WTC11 (cell line): ENCODE data around the gene PDXP. TPM values are rescaled to one million over a fixed set of nuclear protein-coding genes. Genes with fewer than 3 reads are reported as not detected.

Experiments
- ATAC-seq: fragments of 200-7000 bp; cut with Tn5 transposase; 2 replicates; pipeline ENCODE4 v1.10.0; 2021; ENCODE audit warnings: mild to moderate bottlenecking, moderate library complexity
- CTCF ChIA-PET: fragments of 300-600 bp; sonication (Branson Sonifier 250); formaldehyde crosslinking; loops from one replicate; lab custom pipeline; 2021; ENCODE audit warnings: antibody characterized with exemption; lab: Charles Lee
- POLR2A ChIA-PET: fragments of 350-600 bp; sonication (Branson Sonifier 250); formaldehyde crosslinking; loops from one replicate; lab custom pipeline; 2021; ENCODE audit warnings: antibody characterized with exemption; lab: Charles Lee
- DNase-seq: peaks from one replicate; pipeline ENCODE4 v3.0.0; 2021; ENCODE audit warnings: low spot score
- H3K27ac Mint-ChIP-seq: 2 replicates; pipeline ENCODE4 v1.8.0; 2021; ENCODE audit warnings: mixed read lengths
- H3K27me3 Mint-ChIP-seq: 2 replicates; pipeline ENCODE4 v1.8.0; 2021; ENCODE audit warnings: low read depth, mild to moderate bottlenecking, moderate library complexity, mixed read lengths
- H3K36me3 Mint-ChIP-seq: 2 replicates; pipeline ENCODE4 v1.8.0; 2021; ENCODE audit warnings: mixed read lengths
- H3K4me1 Mint-ChIP-seq: 2 replicates; pipeline ENCODE4 v1.8.0; 2022; ENCODE audit warnings: mixed read lengths
- H3K4me3 Mint-ChIP-seq: 2 replicates; pipeline ENCODE4 v1.8.0; 2021; ENCODE audit warnings: mild to moderate bottlenecking, moderate library complexity, mixed read lengths
- H3K9me3 Mint-ChIP-seq: 2 replicates; pipeline ENCODE4 v1.8.0; 2021; ENCODE audit warnings: mixed read lengths
- ATF1 ChIP-seq: sonication (generic); formaldehyde crosslinking; IDR thresholded peaks from 2 replicates; pipeline ENCODE4 v1.8.1; 2023; ENCODE audit warnings: mild to moderate bottlenecking, moderate library complexity, missing genetic modification reagents
- CREM ChIP-seq: sonication (generic); formaldehyde crosslinking; IDR thresholded peaks from 2 replicates; pipeline ENCODE4 v1.8.1; 2022; ENCODE audit warnings: mild to moderate bottlenecking, missing genetic modification reagents, moderate library complexity
- FOXP4 ChIP-seq: sonication (generic); formaldehyde crosslinking; IDR thresholded peaks from 2 replicates; pipeline ENCODE4 v1.8.0; 2022; ENCODE audit warnings: mild to moderate bottlenecking, missing genetic modification reagents
- MLX ChIP-seq: sonication (generic); formaldehyde crosslinking; IDR thresholded peaks from 2 replicates; pipeline ENCODE4 v1.8.1; 2023; ENCODE audit warnings: mild to moderate bottlenecking, missing genetic modification reagents, moderate library complexity
- PRDM15 ChIP-seq: sonication (generic); formaldehyde crosslinking; IDR thresholded peaks from 2 replicates; pipeline ENCODE4 v1.8.0; 2022; ENCODE audit warnings: missing genetic modification reagents
- SMAD3 ChIP-seq: sonication (generic); formaldehyde crosslinking; IDR thresholded peaks from 2 replicates; pipeline ENCODE4 v1.8.0; 2022; ENCODE audit warnings: missing genetic modification reagents, mild to moderate bottlenecking, borderline replicate concordance
- SMAD4 ChIP-seq: sonication (generic); formaldehyde crosslinking; IDR thresholded peaks from 2 replicates; pipeline ENCODE4 v1.8.0; 2022; ENCODE audit warnings: mild to moderate bottlenecking, missing genetic modification reagents
- SP1 ChIP-seq: sonication (generic); formaldehyde crosslinking; conservative IDR thresholded peaks from 2 replicates; pipeline ENCODE4 v1.8.1; 2022; ENCODE audit warnings: missing genetic modification reagents
- TEAD4 ChIP-seq: sonication (generic); formaldehyde crosslinking; IDR thresholded peaks from 2 replicates; pipeline ENCODE4 v1.8.0; 2022; ENCODE audit warnings: mild to moderate bottlenecking, missing genetic modification reagents
- ZBTB43 ChIP-seq: sonication (generic); formaldehyde crosslinking; IDR thresholded peaks from 2 replicates; pipeline ENCODE4 v1.8.1; 2023; ENCODE audit warnings: mild to moderate bottlenecking, missing genetic modification reagents
- ZNF219 ChIP-seq: sonication (generic); formaldehyde crosslinking; IDR thresholded peaks from 2 replicates; pipeline ENCODE4 v1.8.0; 2023; ENCODE audit warnings: missing genetic modification reagents, mild to moderate bottlenecking, borderline replicate concordance
- ZNF232 ChIP-seq: sonication (generic); formaldehyde crosslinking; IDR thresholded peaks from 2 replicates; pipeline ENCODE4 v1.8.0; 2022; ENCODE audit warnings: mild to moderate bottlenecking, missing genetic modification reagents
- ZNF263 ChIP-seq: sonication (generic); formaldehyde crosslinking; IDR thresholded peaks from 2 replicates; pipeline ENCODE4 v1.8.1; 2022; ENCODE audit warnings: low read depth, mild to moderate bottlenecking, moderate library complexity, missing genetic modification reagents
- ZNF416 ChIP-seq: fragments of 250-450 bp; sonication (Bioruptor Pico); IDR thresholded peaks from 2 replicates; pipeline ENCODE4 v1.9.0; 2021; ENCODE audit warnings: mild to moderate bottlenecking, inconsistent platforms
- ZNF423 ChIP-seq: fragments of 250-450 bp; sonication (Bioruptor Pico); IDR thresholded peaks from 2 replicates; pipeline ENCODE4 v2.1.2; 2022; ENCODE audit warnings: mild to moderate bottlenecking, moderate library complexity
- total RNA-seq: library from RNA; stranded (reverse); gene quantifications from 3 replicates; pipeline ENCODE4 v1.2.3, GENCODE V29; 2021
- TF ChIP-seq, protein P1 (sequence below): sonication (generic); formaldehyde crosslinking; IDR thresholded peaks from 2 replicates; pipeline ENCODE4 v1.8.1; 2023; ENCODE audit warnings: mild to moderate bottlenecking, missing genetic modification reagents, borderline replicate concordance
- TF ChIP-seq, protein P2 (sequence below): sonication (generic); formaldehyde crosslinking; conservative IDR thresholded peaks from 2 replicates; pipeline ENCODE4 v1.8.1; 2023; ENCODE audit warnings: mild to moderate bottlenecking, low read depth, missing genetic modification reagents, moderate library complexity
- TF ChIP-seq, protein P3 (sequence below): sonication (generic); formaldehyde crosslinking; IDR thresholded peaks from 2 replicates; pipeline ENCODE4 v1.8.0; 2023; ENCODE audit warnings: missing genetic modification reagents
- TF ChIP-seq, protein P4 (sequence below): sonication (generic); formaldehyde crosslinking; IDR thresholded peaks from 2 replicates; pipeline ENCODE4 v1.8.0; 2022; ENCODE audit warnings: mild to moderate bottlenecking, missing genetic modification reagents

The PDXP gene
- total RNA-seq, 1 experiment from 2014 or later, result 36.1 TPM

- POLR2A ChIA-PET, result interaction anchor here (0.6 to 1.8 kb wide), 5 partner anchors 33 to 123 kb away, joined by 3 to 7 read pairs (median 4); partner anchors contain the start of genes GGA1 and PDXP
- no peak for TF ChIP-seq ZBTB43 (CRISPR knock-in tag)
- TF ChIP-seq ZNF232 (CRISPR knock-in tag), result 0 out of 2 replicates have a peak, but pooled peaks have one; percentile 23
- TF ChIP-seq SMAD3, result peak; percentile 40; the same call in 1 of the 2 replicates
- TF ChIP-seq, protein P1, sequence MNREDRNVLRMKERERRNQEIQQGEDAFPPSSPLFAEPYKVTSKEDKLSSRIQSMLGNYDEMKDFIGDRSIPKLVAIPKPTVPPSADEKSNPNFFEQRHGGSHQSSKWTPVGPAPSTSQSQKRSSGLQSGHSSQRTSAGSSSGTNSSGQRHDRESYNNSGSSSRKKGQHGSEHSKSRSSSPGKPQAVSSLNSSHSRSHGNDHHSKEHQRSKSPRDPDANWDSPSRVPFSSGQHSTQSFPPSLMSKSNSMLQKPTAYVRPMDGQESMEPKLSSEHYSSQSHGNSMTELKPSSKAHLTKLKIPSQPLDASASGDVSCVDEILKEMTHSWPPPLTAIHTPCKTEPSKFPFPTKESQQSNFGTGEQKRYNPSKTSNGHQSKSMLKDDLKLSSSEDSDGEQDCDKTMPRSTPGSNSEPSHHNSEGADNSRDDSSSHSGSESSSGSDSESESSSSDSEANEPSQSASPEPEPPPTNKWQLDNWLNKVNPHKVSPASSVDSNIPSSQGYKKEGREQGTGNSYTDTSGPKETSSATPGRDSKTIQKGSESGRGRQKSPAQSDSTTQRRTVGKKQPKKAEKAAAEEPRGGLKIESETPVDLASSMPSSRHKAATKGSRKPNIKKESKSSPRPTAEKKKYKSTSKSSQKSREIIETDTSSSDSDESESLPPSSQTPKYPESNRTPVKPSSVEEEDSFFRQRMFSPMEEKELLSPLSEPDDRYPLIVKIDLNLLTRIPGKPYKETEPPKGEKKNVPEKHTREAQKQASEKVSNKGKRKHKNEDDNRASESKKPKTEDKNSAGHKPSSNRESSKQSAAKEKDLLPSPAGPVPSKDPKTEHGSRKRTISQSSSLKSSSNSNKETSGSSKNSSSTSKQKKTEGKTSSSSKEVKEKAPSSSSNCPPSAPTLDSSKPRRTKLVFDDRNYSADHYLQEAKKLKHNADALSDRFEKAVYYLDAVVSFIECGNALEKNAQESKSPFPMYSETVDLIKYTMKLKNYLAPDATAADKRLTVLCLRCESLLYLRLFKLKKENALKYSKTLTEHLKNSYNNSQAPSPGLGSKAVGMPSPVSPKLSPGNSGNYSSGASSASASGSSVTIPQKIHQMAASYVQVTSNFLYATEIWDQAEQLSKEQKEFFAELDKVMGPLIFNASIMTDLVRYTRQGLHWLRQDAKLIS (CRISPR knock-in tag), result no peak
- TF ChIP-seq, protein P2, sequence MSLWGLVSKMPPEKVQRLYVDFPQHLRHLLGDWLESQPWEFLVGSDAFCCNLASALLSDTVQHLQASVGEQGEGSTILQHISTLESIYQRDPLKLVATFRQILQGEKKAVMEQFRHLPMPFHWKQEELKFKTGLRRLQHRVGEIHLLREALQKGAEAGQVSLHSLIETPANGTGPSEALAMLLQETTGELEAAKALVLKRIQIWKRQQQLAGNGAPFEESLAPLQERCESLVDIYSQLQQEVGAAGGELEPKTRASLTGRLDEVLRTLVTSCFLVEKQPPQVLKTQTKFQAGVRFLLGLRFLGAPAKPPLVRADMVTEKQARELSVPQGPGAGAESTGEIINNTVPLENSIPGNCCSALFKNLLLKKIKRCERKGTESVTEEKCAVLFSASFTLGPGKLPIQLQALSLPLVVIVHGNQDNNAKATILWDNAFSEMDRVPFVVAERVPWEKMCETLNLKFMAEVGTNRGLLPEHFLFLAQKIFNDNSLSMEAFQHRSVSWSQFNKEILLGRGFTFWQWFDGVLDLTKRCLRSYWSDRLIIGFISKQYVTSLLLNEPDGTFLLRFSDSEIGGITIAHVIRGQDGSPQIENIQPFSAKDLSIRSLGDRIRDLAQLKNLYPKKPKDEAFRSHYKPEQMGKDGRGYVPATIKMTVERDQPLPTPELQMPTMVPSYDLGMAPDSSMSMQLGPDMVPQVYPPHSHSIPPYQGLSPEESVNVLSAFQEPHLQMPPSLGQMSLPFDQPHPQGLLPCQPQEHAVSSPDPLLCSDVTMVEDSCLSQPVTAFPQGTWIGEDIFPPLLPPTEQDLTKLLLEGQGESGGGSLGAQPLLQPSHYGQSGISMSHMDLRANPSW (CRISPR knock-in tag), result no peak
- no peak for TF ChIP-seq ATF1 (CRISPR knock-in tag)
- TF ChIP-seq ZNF416 (CRISPR knock-in tag), result no peak
- TF ChIP-seq, protein P3, sequence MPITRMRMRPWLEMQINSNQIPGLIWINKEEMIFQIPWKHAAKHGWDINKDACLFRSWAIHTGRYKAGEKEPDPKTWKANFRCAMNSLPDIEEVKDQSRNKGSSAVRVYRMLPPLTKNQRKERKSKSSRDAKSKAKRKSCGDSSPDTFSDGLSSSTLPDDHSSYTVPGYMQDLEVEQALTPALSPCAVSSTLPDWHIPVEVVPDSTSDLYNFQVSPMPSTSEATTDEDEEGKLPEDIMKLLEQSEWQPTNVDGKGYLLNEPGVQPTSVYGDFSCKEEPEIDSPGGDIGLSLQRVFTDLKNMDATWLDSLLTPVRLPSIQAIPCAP (CRISPR knock-in tag), result no peak
- no peak for TF ChIP-seq SMAD4 (CRISPR knock-in tag)
- TF ChIP-seq, protein P4, sequence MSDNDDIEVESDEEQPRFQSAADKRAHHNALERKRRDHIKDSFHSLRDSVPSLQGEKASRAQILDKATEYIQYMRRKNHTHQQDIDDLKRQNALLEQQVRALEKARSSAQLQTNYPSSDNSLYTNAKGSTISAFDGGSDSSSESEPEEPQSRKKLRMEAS (CRISPR knock-in tag), result peak; percentile 49; the same call in 1 of the 2 replicates
- peak; percentile 96 for TF ChIP-seq ZNF423
- TF ChIP-seq ZNF263, result no peak
- peak; percentile 81 for TF ChIP-seq SP1 (CRISPR knock-in tag)
- TF ChIP-seq CREM, result no peak
- TF ChIP-seq MLX (CRISPR knock-in tag), result no peak
- TF ChIP-seq TEAD4 (CRISPR knock-in tag), result no peak
- TF ChIP-seq ZNF219, result no peak
- no peak for TF ChIP-seq PRDM15
- TF ChIP-seq FOXP4 (CRISPR knock-in tag), result no peak
Observed at GRCh38 chr22:37696657-37697537, 38.4 kb downstream of the PDXP start, which contains the start of gene TRIOBP. TSS of gene TRIOBP (plus strand) at chr22:37697048. CDS start at chr22:37701366, 4,318 bp downstream.

More at GRCh38 chr22:37696657-37697537, 38.4 kb downstream of the PDXP start, which contains the start of gene TRIOBP:
- Mint-ChIP-seq H3K36me3 (peaks cover 35% of the 10 kb centered on the region), H3K4me1 (peaks cover 11% of the 10 kb centered on the region), H3K27me3 (no peaks in the 10 kb centered on the region), H3K4me3 (peak within 1 kb of the TSS; percentile 96), H3K9me3 (no peaks in the 10 kb centered on the region), H3K27ac (peak within 1 kb of the TSS; percentile 91)
- CTCF ChIA-PET, result interaction anchor here (0.6 to 4.2 kb wide), 22 partner anchors 11 to 224 kb away, joined by 3 to 29 read pairs (median 3); partner anchors contain the start of genes GGA1 and NOL12
- DNase-seq, result peak; percentile 99
- ATAC-seq, result peak; percentile 98
